Activated naive CD8-positive, alpha-beta T cell treated with anti-CD3 and anti-CD28 coated beads, Interleukin-2, amount 10 ng/mL, durations not matched to agents 7 days and 5 days (primary cell): Measurements from ENCODE around the gene PSENEN. TPM values are rescaled to one million over a fixed set of nuclear protein-coding genes. Genes with fewer than 3 reads are reported as not detected.
"Not testable (repeated sequence)": the region's sequence is repeated elsewhere in the genome, so short reads cannot be mapped to it uniquely, and the experiment has no call there.

Experiments
- ATAC-seq: fragments of 150-1000 bp; cut with Tn5 transposase; one replicate; pipeline ENCODE4 v1.10.0; 2021; ENCODE audit warnings: low read depth, moderate library complexity
- POLR2A ChIA-PET: fragments of 350-600 bp; sonication (Branson Sonifier 250); formaldehyde crosslinking; loops from one replicate; lab custom pipeline; 2021; ENCODE audit warnings: antibody characterized with exemption; lab: Charles Lee
- DNase-seq: peaks from one replicate; pipeline ENCODE4 v3.0.0; 2021
- H3K27ac Mint-ChIP-seq: one replicate; pipeline ENCODE4 v1.8.0; 2022; ENCODE audit warnings: mild to moderate bottlenecking, mixed read lengths
- H3K27me3 Mint-ChIP-seq: one replicate; pipeline ENCODE4 v1.8.0; 2022; ENCODE audit warnings: mild to moderate bottlenecking, moderate library complexity, mixed read lengths
- H3K36me3 Mint-ChIP-seq: one replicate; pipeline ENCODE4 v1.8.0; 2021; ENCODE audit warnings: mild to moderate bottlenecking, mixed read lengths
- H3K4me1 Mint-ChIP-seq: one replicate; pipeline ENCODE4 v1.8.0; 2021; ENCODE audit warnings: mixed read lengths
- H3K4me3 Mint-ChIP-seq: one replicate; pipeline ENCODE4 v1.8.0; 2022; ENCODE audit warnings: mild to moderate bottlenecking, moderate library complexity, mixed read lengths
- H3K9me3 Mint-ChIP-seq: one replicate; pipeline ENCODE4 v1.8.0; 2021; ENCODE audit warnings: mixed read lengths
- total RNA-seq, 2 experiments: library from RNA; stranded (reverse); gene quantifications; one replicate each; pipeline ENCODE4 v1.2.3, GENCODE V29; 2021

Gene PSENEN
- total RNA-seq, 2 experiments from 2014 or later = 35.7 to 36.3 TPM

- POLR2A ChIA-PET = no interaction called here
- no peak for DNase-seq
- no peaks in the 10 kb centered on the region for H3K9me3 Mint-ChIP-seq
- no peaks in the 10 kb centered on the region for H3K36me3 Mint-ChIP-seq
- peaks cover 2% of the 10 kb centered on the region for H3K4me1 Mint-ChIP-seq
- H3K27me3 Mint-ChIP-seq = no peaks in the 10 kb centered on the region
- no peak for ATAC-seq
- H3K4me3 Mint-ChIP-seq = no peak overlapping the region
- no peak overlapping the region for H3K27ac Mint-ChIP-seq
Measured at GRCh38 chr19:35788205-35788960, 42.9 kb downstream of the PSENEN start.

GRCh38 chr19:35789195-35789977 is 43.9 kb downstream of the PSENEN start:
- no peaks in the 10 kb centered on the region for H3K4me1 Mint-ChIP-seq
- no peak for ATAC-seq
- POLR2A ChIA-PET = no interaction called here

GRCh38 chr19:35789978-35790944 is 44.8 kb downstream of the PSENEN start:
- POLR2A ChIA-PET = no interaction called here
- no peaks in the 10 kb centered on the region for H3K36me3 Mint-ChIP-seq
- peaks cover 5% of the 10 kb centered on the region for H3K27me3 Mint-ChIP-seq
- no peaks in the 10 kb centered on the region for H3K4me1 Mint-ChIP-seq
- ATAC-seq (peak; percentile 11), DNase-seq (no peak)
- H3K27ac Mint-ChIP-seq = no peak overlapping the region
- no peaks in the 10 kb centered on the region for H3K9me3 Mint-ChIP-seq
- no peak overlapping the region for H3K4me3 Mint-ChIP-seq

More at GRCh38 chr19:35789195-35789977, 43.9 kb downstream of the PSENEN start:
- Mint-ChIP-seq H3K4me3 (no peak overlapping the region), H3K27me3 (no peaks in the 10 kb centered on the region), H3K9me3 (no peaks in the 10 kb centered on the region), H3K27ac (no peak overlapping the region), H3K36me3 (no peaks in the 10 kb centered on the region)
- DNase-seq = no peak

- H3K4me3 Mint-ChIP-seq = no peak overlapping the region
- H3K27ac Mint-ChIP-seq = no peak overlapping the region
- POLR2A ChIA-PET = no interaction called here
- peaks cover 10% of the 10 kb centered on the region for H3K27me3 Mint-ChIP-seq
- no peaks in the 10 kb centered on the region for H3K9me3 Mint-ChIP-seq
- ATAC-seq (peak; percentile 40), DNase-seq (no peak)
- no peaks in the 10 kb centered on the region for H3K36me3 Mint-ChIP-seq
- H3K4me1 Mint-ChIP-seq = no peaks in the 10 kb centered on the region
Measured at GRCh38 chr19:35790981-35791813, 45.7 kb downstream of the PSENEN start.

DNA sequence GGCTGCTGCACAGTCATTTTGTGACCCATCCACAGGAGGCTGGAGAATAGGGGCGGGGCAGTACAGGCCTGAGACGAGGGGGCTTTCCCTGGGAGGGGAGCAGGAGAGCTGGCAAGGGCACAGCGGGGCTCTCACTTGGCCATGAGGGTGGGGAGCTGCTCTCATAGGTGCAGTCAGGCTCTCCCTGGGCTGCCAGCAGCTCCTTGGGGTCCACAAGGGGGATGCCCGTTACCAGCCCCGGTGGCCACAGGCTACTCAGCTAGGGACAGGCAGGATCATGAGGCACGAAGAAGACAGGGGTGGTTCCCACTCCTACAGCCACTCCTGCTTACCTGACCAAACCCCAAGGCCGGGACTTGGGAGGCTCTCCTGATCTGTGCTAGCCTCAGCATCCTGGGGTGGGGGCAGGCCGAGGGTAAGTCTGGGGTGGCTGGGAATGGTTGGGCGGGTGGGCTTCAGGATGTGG is 46.4 kb downstream of the PSENEN start:
- Mint-ChIP-seq H3K27ac (no peak overlapping the region), H3K36me3 (no peaks in the 10 kb centered on the region), H3K27me3 (peaks cover 16% of the 10 kb centered on the region), H3K4me3 (no peak overlapping the region), H3K9me3 (no peaks in the 10 kb centered on the region), H3K4me1 (peaks cover under 1% of the 10 kb centered on the region)
- POLR2A ChIA-PET = no interaction called here
- no peak for ATAC-seq
- DNase-seq = no peak

DNA sequence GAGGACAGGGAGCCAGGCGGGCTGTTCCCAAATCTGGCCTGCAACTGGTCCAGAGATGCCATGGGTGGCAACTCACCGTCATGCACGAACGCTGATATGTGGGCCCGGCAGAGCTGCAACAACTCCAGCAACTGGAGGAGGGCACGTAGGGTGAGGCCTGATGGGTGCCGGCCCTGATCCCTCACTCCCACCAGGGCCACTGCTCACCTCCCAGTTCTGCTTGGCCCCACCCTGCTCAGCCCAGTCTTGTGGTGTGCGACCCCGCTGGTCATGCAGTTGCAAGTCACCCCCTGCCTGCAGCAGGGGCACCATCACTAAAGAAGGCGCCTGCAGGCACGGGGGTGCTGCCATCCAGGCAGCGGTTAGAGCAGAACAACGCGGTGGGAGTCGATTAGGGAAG is 46.9 kb downstream of the PSENEN start:
- no peak overlapping the region for H3K27ac Mint-ChIP-seq
- no peak for ATAC-seq
- no peak for DNase-seq
- POLR2A ChIA-PET = no interaction called here
- no peak overlapping the region for H3K4me3 Mint-ChIP-seq
- H3K27me3 Mint-ChIP-seq = peaks cover 21% of the 10 kb centered on the region
- H3K4me1 Mint-ChIP-seq = peaks cover 5% of the 10 kb centered on the region
- no peaks in the 10 kb centered on the region for H3K36me3 Mint-ChIP-seq
- no peaks in the 10 kb centered on the region for H3K9me3 Mint-ChIP-seq

- POLR2A ChIA-PET = no interaction called here
- no peak overlapping the region for H3K4me3 Mint-ChIP-seq
- no peaks in the 10 kb centered on the region for H3K9me3 Mint-ChIP-seq
- H3K27ac Mint-ChIP-seq = no peak overlapping the region
- peaks cover 6% of the 10 kb centered on the region for H3K4me1 Mint-ChIP-seq
- H3K36me3 Mint-ChIP-seq = no peaks in the 10 kb centered on the region
- ATAC-seq = no peak
- peaks cover 26% of the 10 kb centered on the region for H3K27me3 Mint-ChIP-seq
- no peak for DNase-seq
Measured at GRCh38 chr19:35792888-35793287, 47.4 kb downstream of the PSENEN start.

- Mint-ChIP-seq H3K27me3 (peaks cover 33% of the 10 kb centered on the region), H3K4me1 (peaks cover 6% of the 10 kb centered on the region), H3K27ac (no peak overlapping the region), H3K36me3 (no peaks in the 10 kb centered on the region), H3K9me3 (no peaks in the 10 kb centered on the region), H3K4me3 (no peak overlapping the region)
- DNase-seq (no peak), ATAC-seq (no peak)
- POLR2A ChIA-PET = no interaction called here
Measured at GRCh38 chr19:35793381-35794165, 48.1 kb downstream of the PSENEN start.

DNA sequence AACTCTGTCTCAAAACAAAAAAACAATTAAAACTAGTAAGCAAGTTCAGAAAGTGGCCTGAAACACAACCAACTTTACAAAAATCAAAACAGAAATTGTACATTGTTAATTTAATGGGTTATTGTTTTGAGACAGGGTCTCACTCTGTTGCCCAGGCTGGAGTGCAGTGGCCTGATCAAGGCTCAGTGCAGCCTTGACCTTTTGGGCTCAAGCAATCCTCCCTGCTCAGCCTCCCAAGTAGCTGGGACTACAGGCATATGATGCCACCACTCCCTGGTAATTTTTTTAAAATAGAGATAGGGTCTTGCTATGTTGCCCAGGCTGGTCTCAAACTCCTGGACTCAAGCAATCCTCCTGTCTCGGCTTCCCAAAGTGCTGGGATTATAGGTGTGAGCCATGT is 50.1 kb downstream of the PSENEN start:
- H3K27me3 Mint-ChIP-seq = peaks cover 40% of the 10 kb centered on the region
- H3K36me3 Mint-ChIP-seq, ATAC-seq, H3K4me3 Mint-ChIP-seq, H3K9me3 Mint-ChIP-seq, POLR2A ChIA-PET, H3K4me1 Mint-ChIP-seq, DNase-seq, H3K27ac Mint-ChIP-seq: not testable (repeated sequence)
